ENCODE results near the gene GPAT3. TPM values are rescaled to one million over a fixed set of nuclear protein-coding genes. Genes with fewer than 3 reads are reported as not detected.

Gene GPAT3
- total RNA-seq, 1 experiment from 2014 or later, result 29.1 TPM

DNA sequence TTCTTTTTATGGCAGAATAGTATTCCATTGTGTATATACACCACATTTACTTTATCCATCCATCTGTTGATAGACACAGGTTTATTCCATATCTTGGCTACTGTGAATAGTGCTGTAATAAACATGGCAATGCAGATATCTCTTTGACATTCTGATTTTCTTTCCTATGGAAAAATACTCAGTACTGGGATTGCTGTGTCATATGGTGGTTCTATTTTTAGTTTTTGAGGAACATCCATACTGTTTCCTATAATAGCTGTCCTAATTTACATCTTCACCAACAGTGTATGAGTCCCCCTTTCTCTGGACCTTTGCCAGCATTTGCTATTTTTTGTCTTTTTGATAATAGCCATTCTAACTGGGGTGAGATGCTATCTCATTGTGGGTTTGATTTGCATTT is 73.5 kb downstream of the GPAT3 start:
- Histone ChIP-seq H3K4me3 (no peak overlapping the region), H3F3A (ENCODE audit: insufficient read depth, low read depth) (no peaks in the 10 kb centered on the region), H3K36me3 (ENCODE audit: low read depth) (no peaks in the 10 kb centered on the region), H3K9me2 (ENCODE audit: insufficient read depth) (no peaks in the 10 kb centered on the region), H3K79me2 (ENCODE audit: low read depth) (no peaks in the 10 kb centered on the region), H4K20me1 (ENCODE audit: insufficient read depth) (no peaks in the 10 kb centered on the region), H2AFZ (no peak overlapping the region), H3K9me3 (ENCODE audit: insufficient read depth, low read depth) (no peaks in the 10 kb centered on the region), H3K4me1 (replicated peaks; ENCODE audit: insufficient read depth) (no peaks in the 10 kb centered on the region), H3K27ac (no peak overlapping the region), H3K27me3 (ENCODE audit: insufficient read depth, low read depth) (no peaks in the 10 kb centered on the region), H3K4me2 (no peak overlapping the region)
- no TSS peak for BruUV-seq (replicated peaks)
- TF ChIP-seq EZH2 (IDR thresholded peaks at IDR 0.05; ENCODE audit: low read depth), result no peak
- TF ChIP-seq, protein P1, sequence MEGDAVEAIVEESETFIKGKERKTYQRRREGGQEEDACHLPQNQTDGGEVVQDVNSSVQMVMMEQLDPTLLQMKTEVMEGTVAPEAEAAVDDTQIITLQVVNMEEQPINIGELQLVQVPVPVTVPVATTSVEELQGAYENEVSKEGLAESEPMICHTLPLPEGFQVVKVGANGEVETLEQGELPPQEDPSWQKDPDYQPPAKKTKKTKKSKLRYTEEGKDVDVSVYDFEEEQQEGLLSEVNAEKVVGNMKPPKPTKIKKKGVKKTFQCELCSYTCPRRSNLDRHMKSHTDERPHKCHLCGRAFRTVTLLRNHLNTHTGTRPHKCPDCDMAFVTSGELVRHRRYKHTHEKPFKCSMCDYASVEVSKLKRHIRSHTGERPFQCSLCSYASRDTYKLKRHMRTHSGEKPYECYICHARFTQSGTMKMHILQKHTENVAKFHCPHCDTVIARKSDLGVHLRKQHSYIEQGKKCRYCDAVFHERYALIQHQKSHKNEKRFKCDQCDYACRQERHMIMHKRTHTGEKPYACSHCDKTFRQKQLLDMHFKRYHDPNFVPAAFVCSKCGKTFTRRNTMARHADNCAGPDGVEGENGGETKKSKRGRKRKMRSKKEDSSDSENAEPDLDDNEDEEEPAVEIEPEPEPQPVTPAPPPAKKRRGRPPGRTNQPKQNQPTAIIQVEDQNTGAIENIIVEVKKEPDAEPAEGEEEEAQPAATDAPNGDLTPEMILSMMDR (conservative IDR thresholded peaks at IDR 0.05), result no peak
- POLR2A ChIA-PET (ENCODE audit: unreplicated experiment), result no interaction called here
- no peak for DNase-seq
- intact Hi-C loops (cut with micrococcal nuclease; ENCODE audit: unreplicated experiment), result no loop called here
- CTCF ChIA-PET, result no interaction called here

DNA sequence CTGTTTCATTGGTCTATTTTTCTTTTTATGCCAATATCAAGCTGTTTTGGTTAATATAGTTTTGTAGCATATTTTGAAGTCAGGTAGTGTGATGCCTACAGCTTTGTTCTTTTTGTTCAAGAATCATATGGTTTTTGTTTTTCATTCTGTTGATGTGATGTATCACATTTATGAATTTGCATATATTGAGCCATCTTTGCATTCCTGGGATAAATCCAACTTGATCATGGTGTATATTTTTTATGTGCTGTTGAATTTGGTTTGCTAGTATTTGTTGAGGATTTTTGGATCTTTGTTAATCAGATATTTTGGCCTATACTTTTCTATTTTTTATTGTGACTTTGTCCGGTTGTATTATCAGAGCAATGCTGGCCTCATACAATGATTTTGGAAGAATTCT is 74.8 kb downstream of the GPAT3 start:
- DNase-seq, result no peak
- H3K27me3 ChIP-seq (ENCODE audit: insufficient read depth, low read depth), result no peaks in the 10 kb centered on the region
- no peak overlapping the region for H2AFZ ChIP-seq
- ChIA-PET POLR2A (ENCODE audit: unreplicated experiment) (no interaction called here), CTCF (no interaction called here)
- no peaks in the 10 kb centered on the region for H3K9me2 ChIP-seq (ENCODE audit: insufficient read depth)
- H3F3A ChIP-seq (ENCODE audit: insufficient read depth, low read depth), result no peaks in the 10 kb centered on the region
- H3K36me3 ChIP-seq (ENCODE audit: low read depth), result no peaks in the 10 kb centered on the region
- H3K4me2 ChIP-seq, result no peak overlapping the region
- H4K20me1 ChIP-seq (ENCODE audit: insufficient read depth), result no peaks in the 10 kb centered on the region
- no TSS peak for BruUV-seq (replicated peaks)
- TF ChIP-seq, protein P1 (conservative IDR thresholded peaks at IDR 0.05), result no peak
- TF ChIP-seq EZH2 (IDR thresholded peaks at IDR 0.05; ENCODE audit: low read depth), result no peak
- no peak overlapping the region for H3K27ac ChIP-seq
- no peak overlapping the region for H3K4me3 ChIP-seq
- no peaks in the 10 kb centered on the region for H3K4me1 ChIP-seq (replicated peaks; ENCODE audit: insufficient read depth)
- intact Hi-C loops (cut with micrococcal nuclease; ENCODE audit: unreplicated experiment), result no loop called here
- H3K9me3 ChIP-seq (ENCODE audit: insufficient read depth, low read depth), result no peaks in the 10 kb centered on the region
- no peaks in the 10 kb centered on the region for H3K79me2 ChIP-seq (ENCODE audit: low read depth)

DNA sequence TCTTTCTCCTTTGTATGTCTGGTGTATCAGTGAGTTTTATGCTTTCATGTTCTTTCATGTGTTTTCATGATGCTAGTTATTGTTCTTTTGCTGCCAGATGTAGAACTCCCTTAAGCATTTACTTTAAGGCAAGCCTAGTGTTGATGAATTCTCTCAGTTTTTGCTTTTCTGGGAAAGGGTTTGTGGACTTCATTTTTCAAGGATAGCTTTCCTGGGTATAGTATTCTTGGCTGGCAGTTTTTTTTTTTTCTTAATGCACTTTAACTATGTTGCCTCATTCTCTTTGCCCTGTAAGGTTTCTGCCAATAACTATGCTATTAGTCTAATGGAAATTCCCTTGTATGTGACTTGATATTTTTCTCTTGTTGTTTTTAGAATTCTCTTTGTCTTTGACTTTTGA is 77.1 kb downstream of the GPAT3 start:
- no TSS peak for BruUV-seq (replicated peaks)
- Histone ChIP-seq H4K20me1 (ENCODE audit: insufficient read depth) (no peaks in the 10 kb centered on the region), H3K9me3 (ENCODE audit: insufficient read depth, low read depth) (no peaks in the 10 kb centered on the region), H3K9me2 (ENCODE audit: insufficient read depth) (no peaks in the 10 kb centered on the region), H3K4me3 (no peak overlapping the region), H2AFZ (no peak overlapping the region), H3F3A (ENCODE audit: insufficient read depth, low read depth) (no peaks in the 10 kb centered on the region), H3K4me2 (no peak overlapping the region), H3K4me1 (replicated peaks; ENCODE audit: insufficient read depth) (peaks cover 6% of the 10 kb centered on the region), H3K27ac (no peak overlapping the region), H3K79me2 (ENCODE audit: low read depth) (no peaks in the 10 kb centered on the region), H3K36me3 (ENCODE audit: low read depth) (no peaks in the 10 kb centered on the region), H3K27me3 (ENCODE audit: insufficient read depth, low read depth) (no peaks in the 10 kb centered on the region)
- intact Hi-C loops (cut with micrococcal nuclease; ENCODE audit: unreplicated experiment), result no loop called here
- TF ChIP-seq, protein P1 (conservative IDR thresholded peaks at IDR 0.05), result no peak
- POLR2A ChIA-PET (ENCODE audit: unreplicated experiment), result no interaction called here
- no peak for DNase-seq
- CTCF ChIA-PET, result no interaction called here

All from PC-9 (cell line).